Stimulated activated CD8-positive, alpha-beta memory T cell treated with anti-CD3 and anti-CD28 coated beads, Interleukin-7, amount 100 ng/mL, for 1 hour (primary cell): ENCODE data around the gene FAM177A1.
A peak's percentile ranks its signal among the peaks of the same experiment; 100 is the strongest.
"Not testable (repeated sequence)": the region's sequence is repeated elsewhere in the genome, so short reads cannot be mapped to it uniquely, and the experiment has no call there.

Source experiments
- DNase-seq, 2 donors: peaks; one replicate each; pipeline ENCODE4 v3.0.0-alpha.2; 2020; ENCODE audit warnings: low read depth in 2 of 2

Gene FAM177A1

DNA sequence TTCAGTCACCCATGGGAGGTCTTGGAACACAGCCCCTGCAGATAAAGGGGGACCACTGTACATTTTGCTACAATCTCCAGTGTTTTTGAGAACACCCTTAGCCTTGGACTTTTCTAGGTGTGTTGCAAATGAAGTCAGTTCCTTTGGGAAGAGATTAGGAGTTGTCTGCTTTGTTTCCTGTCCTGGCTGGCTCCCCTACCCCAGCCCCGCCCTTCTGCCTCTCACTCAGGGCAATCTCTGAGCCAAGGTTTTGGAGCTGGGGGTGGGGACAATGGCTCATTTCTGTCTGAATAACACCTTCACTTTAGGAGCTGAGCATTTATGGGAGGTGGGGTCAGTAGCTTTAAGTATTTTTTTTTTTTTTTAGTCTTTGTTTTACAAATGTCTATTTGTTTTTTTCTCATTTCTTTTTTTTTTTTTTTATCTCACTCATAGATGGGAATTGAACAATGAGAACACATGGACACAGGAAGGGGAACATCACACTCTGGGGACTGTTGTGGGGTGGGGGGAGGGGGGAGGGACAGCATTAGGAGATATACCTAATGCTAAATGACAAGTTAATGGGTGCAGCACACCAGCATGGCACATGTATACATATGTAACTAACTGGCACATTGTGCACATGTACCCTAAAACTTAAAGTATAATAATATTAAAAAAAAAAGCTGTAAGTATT is 15.2 kb downstream of the FAM177A1 start:
- DNase-seq = not testable (repeated sequence)

DNA sequence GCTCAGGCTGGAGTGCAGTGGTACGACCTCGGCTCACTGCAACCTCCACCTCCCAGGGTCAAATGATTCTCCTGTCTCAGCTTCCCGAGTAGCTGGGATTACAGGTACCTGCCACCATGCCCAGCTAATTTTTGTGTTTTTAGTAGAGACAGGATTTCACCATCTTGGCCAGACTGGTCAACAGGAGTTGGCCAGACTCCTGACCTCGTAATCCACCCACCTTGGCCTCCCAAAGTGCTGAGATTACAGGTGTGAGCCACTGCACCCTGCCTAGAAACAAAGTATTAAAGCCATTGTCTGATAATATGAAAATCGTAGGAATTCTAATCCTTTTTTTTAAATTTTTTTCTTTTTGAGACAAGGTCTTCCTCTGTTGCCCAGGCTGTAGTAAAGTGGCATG is 19.7 kb downstream of the FAM177A1 start:
- not testable (repeated sequence) for DNase-seq

DNA sequence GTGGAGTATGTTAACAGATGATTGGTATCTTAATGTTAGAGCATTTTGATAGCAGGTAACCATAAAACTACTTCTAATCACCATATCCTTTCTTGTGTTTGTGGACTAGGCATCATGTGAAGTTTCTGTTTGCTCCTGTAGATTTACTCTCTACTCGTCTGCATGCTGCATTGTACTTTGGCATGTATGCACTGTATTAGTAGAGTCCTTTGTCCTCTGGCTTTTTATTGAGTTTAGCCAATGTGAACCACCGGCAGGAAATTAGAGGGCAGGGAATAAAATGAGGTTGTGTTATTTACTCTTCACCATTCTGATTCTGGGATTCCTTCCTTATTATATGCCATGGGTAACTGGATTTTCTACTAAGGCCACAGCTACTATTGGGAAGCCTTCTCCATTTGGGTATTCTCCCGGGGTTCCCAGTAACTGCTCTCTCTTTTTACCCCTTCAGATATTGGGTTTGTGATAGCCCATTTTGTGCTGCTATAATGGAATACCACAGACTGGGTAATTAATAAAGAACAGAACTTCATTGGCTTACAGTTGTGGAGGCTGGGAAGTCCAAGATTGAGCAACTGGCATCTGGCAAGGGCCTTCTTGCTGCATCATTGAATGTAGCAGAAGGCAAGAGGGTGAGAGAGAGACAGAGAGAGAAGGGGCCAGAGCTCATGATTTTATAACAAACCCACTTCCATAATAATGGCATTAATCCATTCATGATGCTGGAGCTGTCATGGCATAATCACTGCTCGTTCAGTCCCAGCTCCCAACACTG is 22.4 kb downstream of the FAM177A1 start:
- no peak for DNase-seq

DNA sequence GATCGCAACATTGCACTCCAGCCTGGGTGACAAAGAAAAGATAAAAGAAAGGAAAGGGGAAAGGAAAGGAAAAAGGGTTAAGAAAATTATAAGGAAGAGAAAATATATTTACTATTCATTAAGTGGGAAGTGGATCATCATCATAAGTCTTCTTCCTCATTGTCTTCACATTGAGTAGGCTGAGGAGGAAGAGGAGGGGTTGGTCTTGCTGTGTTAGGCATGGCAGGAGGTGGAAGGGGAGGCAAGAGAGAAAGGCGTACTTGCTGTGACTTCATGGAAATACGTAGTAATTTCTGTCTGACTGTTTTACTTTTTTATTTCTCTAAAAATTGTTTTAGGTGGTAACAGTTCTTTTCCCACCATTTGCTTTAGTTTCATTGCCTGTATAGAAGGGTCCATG is 26.2 kb downstream of the FAM177A1 start:
- no peak for DNase-seq

DNA sequence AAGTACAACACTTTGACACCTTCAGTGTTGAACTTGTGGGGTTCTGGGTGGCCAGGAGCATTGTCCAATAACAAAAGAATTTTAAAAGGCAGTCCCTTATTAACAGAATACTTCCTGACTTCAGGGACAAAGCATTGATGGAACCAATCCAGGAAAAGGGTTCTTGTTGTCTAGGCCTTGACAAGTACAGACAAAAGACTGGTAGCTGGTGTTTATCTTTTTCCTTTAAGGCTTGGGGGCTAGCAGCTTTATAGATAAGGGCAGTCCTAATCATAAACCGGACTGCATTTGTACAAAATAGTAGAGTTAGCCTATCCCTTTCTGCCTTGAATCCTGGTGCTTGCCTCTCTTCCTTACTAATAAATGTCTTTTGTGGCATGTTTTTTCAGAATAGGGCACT is 27.4 kb downstream of the FAM177A1 start:
- no peak for DNase-seq

DNA sequence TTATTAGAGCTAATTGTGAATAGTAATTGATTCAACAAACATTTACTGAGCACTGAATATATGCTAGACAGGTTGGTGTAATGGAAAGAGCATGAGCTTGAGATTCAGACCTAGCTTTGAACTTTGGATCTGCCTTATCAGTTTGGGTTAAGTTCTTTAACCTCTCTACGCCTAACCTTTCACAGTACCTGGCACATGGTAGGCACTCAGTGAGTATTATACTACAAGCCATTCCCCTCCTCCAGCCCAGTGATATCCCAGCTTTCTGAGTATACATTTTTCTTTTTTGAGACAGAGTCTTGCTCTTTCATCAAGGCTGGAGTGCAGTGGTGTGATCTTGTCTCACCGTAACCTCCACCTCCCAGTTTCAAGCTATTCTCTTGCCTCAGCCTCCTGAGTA is 32.0 kb downstream of the FAM177A1 start:
- DNase-seq = no peak

DNA sequence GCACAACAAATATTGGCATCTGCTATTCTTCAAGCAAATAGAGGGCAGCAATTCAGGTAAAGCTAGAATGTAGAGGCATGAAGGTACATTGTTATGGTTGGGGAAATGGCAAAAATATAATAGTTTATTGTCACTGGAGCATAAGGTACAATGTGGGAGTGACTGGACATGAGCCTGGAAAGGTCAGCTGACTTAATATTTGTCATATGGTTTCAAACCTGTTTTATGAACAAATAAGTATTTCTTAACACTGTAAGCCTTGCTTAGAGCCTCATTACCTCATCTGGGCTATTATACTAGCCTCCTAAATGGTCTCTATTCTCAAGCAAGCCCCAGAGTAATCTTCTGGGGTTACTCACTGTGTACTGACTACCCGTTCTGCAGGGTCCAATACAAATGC is 33.7 kb downstream of the FAM177A1 start:
- no peak for DNase-seq

DNA sequence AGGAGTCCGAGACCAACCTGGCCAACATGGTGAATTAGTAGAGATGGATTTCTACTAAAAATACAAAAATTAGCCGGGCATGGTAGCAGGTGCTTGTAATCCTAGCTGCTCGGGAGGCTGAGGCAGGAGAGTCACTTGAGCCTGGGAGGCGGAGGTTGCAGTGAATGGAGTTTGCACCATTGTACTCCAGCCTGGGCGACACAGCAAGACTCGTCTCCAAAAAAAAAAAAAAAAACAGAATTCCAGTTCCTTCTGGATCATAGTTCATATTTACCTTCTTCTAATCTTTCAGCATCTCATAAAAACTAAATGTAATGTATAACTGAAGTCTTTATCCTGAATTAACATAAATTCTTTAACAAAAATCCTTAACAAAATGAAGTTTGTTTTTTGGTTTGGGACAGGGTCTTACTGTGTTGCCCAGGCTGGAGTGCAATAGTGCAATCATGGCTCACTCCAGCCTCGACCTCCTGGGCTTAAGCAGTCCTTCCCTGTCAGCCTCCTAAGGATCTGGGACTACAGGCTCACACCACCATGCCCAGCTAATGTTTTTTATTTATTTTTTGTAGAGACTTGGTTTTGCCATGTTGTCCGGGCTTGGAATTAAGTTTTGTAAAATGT is 37.6 kb downstream of the FAM177A1 start:
- no peak for DNase-seq

DNA sequence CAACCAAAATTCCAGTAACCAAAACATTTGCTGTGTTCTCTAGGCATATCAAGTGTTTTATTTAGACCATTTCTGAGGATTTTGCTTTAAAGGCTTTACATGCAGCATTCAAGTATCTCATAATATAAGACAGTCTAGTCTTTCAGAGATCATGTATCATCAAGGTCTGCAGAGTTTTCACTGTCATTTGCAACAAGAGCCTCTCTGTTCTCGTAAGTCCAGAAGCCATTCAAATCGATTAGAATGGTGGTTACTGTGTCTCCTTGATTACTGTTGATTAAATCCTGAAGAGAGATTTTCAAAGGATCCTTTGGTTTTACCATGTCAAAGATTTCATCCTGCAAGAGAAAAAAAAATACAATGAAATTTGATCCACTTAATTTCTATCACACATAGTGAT is 39.4 kb downstream of the FAM177A1 start:
- DNase-seq = no peak

DNA sequence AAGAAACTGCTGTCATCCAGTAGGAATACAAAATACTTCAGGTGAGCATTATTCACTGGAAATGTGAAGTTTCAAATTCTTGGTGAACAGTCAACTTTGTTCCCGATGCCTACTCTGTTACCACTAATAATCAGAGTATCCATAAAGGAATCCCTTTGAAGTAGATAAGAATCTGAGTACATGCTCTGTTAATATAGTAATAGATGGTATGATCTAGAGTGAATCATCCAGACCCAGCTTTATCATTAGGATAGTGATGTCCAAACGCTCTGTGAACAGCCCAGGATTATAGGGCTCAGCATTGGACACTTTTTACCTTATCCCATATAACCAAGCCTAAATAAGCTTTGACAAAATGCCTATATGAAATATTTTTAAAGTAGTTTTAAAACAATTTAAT is 42.4 kb downstream of the FAM177A1 start:
- DNase-seq = no peak

DNA sequence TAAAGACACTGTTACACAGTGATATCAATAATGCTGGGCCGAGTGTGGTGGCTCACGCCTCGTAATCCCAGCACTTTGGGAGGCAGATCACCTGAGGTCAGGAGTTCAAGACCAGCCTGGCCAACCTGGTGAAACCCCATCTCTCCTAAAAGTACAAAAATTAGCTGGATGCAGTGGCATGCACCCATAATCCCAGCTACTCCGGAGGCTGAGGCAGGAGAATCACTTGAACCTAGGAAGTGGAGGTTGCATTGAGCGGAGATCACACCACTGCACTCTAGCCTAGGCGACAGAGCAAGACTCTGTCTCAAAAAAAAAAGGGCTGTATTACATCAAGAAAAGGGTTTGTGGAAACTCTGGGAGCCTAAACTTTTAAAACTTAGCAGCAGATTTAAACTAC is 48.6 kb downstream of the FAM177A1 start:
- DNase-seq = not testable (repeated sequence)

DNA sequence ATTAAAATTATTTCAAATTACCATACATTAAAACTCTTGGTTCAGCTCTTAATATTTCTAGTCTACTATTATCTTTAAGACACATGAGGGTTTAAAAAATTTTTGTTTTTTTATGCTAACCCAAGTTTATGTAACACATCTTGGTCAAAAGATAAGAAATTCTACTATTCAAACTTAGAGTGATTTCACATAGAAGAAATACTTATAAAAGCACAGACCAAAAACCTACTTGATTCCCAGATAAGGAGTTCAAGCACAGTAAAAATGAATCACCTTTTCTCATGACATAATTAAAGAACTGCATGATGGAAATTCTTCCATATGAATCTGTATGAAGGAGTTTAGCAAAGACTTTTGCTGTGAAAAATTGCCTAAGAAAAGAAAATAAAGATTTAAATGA is 61.8 kb downstream of the FAM177A1 start:
- DNase-seq = no peak

DNA sequence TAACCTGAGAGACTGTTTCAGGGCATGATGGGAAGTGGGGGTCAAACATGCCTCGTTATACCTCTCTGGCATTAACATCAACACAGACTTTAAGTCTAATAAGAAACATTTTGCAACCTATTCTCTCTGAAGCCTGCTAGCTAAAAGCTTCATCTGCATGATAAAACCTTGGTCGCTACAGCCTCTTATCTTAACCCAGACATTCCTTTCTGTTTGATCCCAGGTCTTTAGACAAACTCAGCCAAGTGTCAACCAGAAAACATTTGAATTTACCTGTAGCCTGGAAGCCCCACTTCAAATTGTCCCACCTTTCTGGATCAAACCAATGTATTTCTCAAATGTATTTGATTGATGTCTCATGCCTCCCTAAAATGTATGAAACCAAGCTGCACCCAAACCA is 66.6 kb downstream of the FAM177A1 start:
- no peak for DNase-seq

DNA sequence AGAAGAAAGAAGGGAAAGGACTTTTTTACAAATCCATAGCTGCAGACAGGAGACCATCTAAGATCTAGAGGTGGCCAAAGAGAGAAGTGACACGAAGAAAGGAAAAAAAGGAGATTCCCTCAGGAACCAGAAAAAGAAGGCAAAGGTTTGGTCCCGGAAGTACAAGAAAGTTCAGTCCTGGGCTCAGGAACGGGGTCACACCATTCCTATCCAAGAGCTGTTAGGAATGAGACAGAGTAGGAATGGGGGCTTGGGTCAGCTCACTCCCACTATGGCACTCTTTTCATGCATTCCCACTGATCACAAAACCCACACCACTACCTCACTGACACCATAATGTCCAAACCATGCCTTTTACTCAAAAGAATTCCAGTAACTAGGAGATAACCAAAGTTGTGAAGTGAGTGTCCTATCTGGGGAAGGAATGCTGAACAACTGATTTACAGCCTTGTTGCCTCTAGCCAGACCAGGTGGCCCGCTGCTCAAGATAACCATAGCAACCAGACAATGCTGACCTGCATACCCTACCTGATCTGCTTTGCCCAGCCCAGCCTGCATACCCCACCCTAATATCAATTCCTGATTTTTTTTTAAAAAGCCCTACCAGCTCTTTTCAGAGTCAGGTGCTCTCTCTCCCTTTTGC is 67.4 kb downstream of the FAM177A1 start:
- DNase-seq = no peak

DNA sequence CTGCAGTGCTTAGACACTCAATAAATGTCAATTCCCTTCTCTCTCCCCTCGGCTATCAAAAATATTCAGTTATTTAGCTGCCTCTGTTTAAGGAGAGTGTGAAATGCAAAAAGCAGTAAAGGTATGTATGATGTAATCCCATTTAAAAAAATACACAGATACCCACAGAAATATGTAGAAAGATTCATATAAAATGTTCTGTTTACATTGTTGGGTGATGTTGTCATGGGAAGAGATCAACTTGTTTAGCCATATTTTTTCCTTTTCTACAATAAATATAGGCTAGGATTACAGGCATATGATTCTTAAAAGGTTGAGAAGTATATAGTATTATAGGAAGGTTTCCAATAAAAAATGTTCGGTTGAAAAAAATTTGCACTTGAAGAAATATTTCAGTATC is 68.0 kb downstream of the FAM177A1 start:
- DNase-seq = no peak

DNA sequence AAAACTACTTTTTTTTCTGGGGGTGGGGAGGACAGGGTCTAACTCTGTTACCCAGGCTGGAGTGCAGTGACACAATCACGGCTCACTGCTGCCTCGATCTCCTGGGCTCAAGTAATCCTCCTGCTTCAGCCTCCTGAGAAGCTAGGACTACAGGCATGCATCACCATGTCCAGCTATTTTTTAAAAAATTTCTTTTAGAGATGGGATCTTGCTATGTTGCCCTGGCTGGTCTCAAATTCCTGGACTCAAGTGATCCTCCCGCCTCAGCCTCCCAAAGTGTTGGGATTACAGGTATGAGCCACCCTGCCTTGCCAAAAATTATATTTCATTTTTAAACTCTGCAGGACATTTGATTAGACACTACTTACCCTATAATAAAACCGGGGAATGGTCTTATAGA is 70.2 kb downstream of the FAM177A1 start:
- DNase-seq = no peak

DNA sequence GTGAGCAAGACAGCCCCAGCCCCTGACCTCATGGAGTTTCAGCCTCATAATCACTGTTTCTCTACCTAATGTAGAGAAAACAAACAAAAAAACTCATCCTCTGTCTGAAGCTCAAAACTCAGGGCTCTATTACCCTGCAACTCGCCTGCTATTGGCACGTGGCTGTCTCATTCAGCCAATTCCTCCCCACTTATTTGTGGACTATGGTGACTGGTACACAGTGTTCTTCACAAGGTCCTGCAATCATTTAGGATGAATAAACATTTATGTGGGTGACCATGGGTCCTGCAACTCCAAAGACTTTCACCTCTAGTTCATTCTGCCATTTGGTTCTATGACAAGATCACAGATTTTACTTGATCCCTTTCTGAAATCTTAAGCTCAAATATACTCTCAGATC is 71.0 kb downstream of the FAM177A1 start:
- DNase-seq = no peak

DNA sequence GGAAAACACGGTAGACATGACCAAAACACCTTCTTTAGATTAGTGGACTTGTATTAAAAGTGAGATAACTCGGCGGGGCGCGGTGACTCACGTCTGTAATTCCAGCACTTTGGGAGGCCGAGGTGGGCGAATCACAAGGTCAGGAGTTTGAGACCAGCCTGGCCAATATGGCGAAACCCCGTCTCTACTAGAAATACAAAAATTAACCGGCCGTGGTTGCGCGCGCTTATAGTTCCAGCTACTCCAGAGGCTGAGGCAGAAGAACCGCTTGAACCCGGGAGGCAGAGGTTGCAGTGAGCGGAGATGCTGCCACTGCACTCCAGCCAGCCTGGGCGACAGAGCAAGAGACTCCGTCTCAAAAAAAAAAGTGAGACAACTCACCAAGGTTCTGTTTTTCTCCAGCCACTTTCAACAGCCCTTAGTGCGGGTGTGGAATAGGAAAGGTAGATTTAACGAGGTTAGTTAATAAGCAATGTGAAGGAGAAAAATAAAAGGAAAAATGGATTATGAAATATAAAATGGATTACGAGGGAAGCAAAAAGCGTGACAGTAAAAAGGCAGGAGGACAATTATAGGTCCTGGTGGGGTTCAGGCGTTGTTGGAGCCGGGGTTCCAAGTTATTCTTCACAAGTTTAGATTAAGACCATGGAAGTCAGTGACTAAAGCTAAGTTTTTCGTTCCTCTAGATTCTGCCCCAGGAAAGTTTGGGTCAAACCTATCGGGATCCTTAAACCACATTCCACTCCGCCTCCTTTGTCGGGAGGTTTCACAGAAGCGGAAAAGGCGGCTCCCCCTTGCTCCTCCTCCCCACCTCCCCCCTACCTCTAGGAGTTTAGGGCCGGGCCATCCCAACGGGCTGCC is 75.2 kb downstream of the FAM177A1 start:
- DNase-seq = no peak

DNA sequence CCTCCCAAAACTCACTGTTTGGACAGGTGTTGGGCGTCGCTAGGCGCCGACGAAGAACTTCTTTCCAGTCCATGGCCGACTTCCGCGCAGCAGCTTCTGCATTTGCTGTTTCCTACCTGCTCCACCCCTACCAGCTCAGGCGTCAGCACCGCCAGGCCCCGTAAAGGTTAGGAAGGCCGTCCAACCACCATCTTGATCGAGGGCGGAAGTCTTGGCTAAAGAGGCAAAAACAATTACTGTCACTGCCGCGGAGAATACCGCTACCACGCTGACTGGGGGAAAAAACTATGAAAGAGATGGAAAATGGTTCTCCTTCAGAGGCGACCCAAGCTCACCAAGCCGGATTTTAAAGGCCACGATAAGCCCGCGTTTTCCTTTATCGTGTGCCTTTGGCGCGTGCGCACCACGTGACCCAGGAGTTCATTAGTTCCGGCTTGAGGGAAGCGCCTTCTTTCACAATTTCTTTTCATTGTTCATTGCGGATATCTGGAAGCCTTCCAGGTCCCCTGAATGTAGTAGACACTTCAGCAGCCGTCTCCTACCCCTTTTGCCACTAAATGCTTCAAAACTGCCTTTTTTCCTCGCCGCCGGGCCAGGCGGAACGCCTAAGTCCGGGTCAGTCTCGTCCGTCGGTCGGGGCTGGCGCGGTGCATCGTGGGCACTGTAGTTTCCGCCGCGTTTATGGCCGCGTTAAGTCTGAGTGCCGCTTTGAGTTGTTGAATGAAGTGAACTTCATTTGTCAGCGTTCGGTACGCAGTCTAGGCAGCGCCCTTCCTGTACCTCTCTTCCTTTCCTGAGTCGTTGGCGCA is 76.0 kb downstream of the FAM177A1 start, which contains the start of the genes PPP2R3C and PRORP:
Gene PPP2R3C, minus strand, starts transcription at position 104 of the 809 bp plus-strand sequence. Its CDS starts 31 bp downstream, at position 73.
Gene PRORP, plus strand, starts transcription at position 666 of the 809 bp plus-strand sequence. CDS start 694 bp downstream, outside the sequence.
- peak; percentile 71 for DNase-seq

DNA sequence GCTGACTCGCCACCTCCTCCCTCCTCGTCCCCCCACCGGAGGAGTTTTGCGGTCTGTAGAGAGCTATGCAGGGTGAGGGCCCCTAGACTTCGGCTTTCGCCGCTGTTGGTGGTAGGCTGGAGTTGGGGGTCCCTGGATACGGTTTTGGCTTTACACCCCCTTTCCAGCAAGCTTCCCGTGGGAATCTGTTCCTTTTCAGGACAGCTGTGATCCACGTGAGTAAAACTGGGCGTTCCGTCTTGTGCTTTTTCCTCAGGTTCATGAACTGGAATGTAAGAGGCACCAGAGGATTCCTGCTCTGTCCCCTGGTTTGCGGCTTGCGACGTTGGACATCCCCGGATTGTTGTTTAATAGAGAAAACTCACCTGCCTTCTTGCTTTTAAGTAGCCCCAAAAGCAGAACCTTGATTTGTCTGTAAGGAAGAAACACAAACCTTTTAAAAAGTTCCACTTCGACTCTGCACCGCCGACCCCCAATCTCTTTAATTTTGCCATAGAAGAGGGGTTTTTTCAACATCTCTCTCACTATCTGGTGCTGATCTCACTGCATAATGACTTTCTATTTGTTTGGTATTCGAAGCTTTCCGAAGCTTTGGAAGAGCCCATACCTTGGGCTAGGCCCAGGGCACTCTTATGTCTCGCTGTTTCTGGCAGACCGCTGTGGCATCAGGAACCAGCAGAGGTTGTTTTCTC is 76.8 kb downstream of the FAM177A1 start:
- no peak for DNase-seq
